Keratinocyte (primary cell): Measurements from ENCODE around the gene CACNB2.

Experiments used
- EZH2 ChIP-seq: IDR thresholded peaks from one replicate; pipeline ENCODE4 v1.6.1; 2012; ENCODE audit warnings: inconsistent platforms, mild to moderate bottlenecking, low read length, moderate library complexity
- TF ChIP-seq, protein P1 (sequence below), 3 experiments: IDR thresholded peaks in 1 of 3; conservative IDR thresholded peaks in 1 of 3; optimal IDR thresholded peaks in 1 of 3; 2 replicates in 2 of 3; 3 replicates in 1 of 3; pipeline versions ENCODE3 to v1.5.1; 2011; ENCODE audit warnings: low read length in 3 of 3, mild to moderate bottlenecking in 3 of 3, moderate library complexity in 2 of 3, control low read depth in 1 of 3, inconsistent platforms in 1 of 3; ENCODE audit not compliant: insufficient read depth in 2 of 3; ENCODE audit errors: extremely low read depth in 1 of 3

DNA sequence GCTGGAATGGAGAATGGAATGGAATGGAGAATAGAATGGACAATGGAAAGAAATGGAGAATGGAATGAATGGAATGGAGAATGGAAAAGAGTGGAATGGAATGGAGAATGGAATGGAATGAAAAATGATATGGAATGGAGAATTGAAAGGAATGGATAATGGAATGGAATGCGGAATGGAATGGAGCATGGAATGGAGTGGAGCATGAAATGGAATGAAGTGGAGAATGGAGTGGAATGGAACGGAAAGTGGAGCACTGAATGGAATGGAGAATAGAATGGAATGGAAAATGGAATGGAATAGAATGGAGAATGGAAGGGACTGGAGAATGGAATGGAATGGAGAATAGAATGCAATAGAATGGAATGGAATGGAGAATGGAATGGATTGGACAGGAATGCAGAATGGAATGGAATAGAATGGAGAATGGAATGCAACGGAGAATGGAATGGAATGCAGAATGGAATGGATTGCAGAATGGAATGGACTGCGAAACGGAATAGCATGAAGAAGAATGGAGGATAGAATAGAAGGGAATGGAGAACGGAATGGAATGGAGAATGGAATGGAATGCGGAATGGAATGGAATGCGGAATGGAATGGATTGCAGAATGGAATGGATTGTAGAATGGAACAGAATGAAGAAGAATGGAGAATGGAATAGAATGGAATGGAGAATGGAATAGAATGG lies 421.8 kb downstream of the CACNB2 start:
- TF ChIP-seq, protein P1, sequence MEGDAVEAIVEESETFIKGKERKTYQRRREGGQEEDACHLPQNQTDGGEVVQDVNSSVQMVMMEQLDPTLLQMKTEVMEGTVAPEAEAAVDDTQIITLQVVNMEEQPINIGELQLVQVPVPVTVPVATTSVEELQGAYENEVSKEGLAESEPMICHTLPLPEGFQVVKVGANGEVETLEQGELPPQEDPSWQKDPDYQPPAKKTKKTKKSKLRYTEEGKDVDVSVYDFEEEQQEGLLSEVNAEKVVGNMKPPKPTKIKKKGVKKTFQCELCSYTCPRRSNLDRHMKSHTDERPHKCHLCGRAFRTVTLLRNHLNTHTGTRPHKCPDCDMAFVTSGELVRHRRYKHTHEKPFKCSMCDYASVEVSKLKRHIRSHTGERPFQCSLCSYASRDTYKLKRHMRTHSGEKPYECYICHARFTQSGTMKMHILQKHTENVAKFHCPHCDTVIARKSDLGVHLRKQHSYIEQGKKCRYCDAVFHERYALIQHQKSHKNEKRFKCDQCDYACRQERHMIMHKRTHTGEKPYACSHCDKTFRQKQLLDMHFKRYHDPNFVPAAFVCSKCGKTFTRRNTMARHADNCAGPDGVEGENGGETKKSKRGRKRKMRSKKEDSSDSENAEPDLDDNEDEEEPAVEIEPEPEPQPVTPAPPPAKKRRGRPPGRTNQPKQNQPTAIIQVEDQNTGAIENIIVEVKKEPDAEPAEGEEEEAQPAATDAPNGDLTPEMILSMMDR (optimal IDR thresholded peaks at IDR 0.05 in 1 of 3, IDR thresholded peaks at IDR 0.05 in 1 of 3, conservative IDR thresholded peaks at IDR 0.05 in 1 of 3; ENCODE audit: extremely low read depth in 1 of 3, insufficient read depth in 2 of 3, low read length in 3 of 3) = no peak
- TF ChIP-seq EZH2 = no peak
